IMR-90 (cell line): ENCODE data around the gene PET100. TPM values are rescaled to one million over a fixed set of nuclear protein-coding genes. Genes with fewer than 3 reads are reported as not detected.

Experiments
- ATAC-seq: fragments of 200-7000 bp; cut with Tn5 transposase; 2 replicates; pipeline ENCODE4 v1.9.1; 2020; ENCODE audit warnings: low read depth, mild to moderate bottlenecking, moderate library complexity
- BruUV-seq: library from RNA; stranded (reverse); fragments of 400-500 nt; replicated peaks from 2 replicates; lab custom pipeline; 2021; lab: Mats Ljungman, UMichigan
- CTCF ChIA-PET: fragments of 300-600 bp; formaldehyde crosslinking; extraction: SDS; loops from one replicate; lab custom pipeline; 2021; ENCODE audit warnings: antibody characterized with exemption; lab: Yijun Ruan, JAX
- POLR2A ChIA-PET: fragments of 300-600 bp; sonication (Branson Sonifier 250); formaldehyde crosslinking; loops from one replicate; lab custom pipeline; 2022; ENCODE audit warnings: antibody characterized with exemption; ENCODE audit not compliant: unreplicated experiment; lab: Charles Lee
- DNase-seq: peaks from one replicate; pipeline ENCODE4 v3.0.0; 2013
- H2AFZ ChIP-seq: replicated peaks from 2 replicates; pipeline ENCODE3; 2013; ENCODE audit warnings: low read length, mild to moderate bottlenecking; ENCODE audit not compliant: poor library complexity
- H2AK5ac ChIP-seq: 2 replicates; pipeline ENCODE4 v1.6.1; 2013; ENCODE audit warnings: low read depth, low read length, inconsistent platforms
- H2AK9ac ChIP-seq: replicated peaks from 2 replicates; pipeline ENCODE3; 2013; ENCODE audit warnings: mild to moderate bottlenecking, low read depth, low read length, moderate library complexity; ENCODE audit not compliant: poor library complexity
- H2BK120ac ChIP-seq: 2 replicates; pipeline ENCODE4 v1.6.1; 2013; ENCODE audit warnings: low read depth, low read length, inconsistent platforms
- H2BK15ac ChIP-seq: 3 replicates; pipeline ENCODE4 v1.6.1; 2013; ENCODE audit warnings: low read depth, low read length, inconsistent platforms
- H2BK20ac ChIP-seq: 2 replicates; pipeline ENCODE4 v1.6.1; 2013; ENCODE audit warnings: low read depth, mild to moderate bottlenecking, inconsistent platforms, low read length, moderate library complexity
- H2BK5ac ChIP-seq: 2 replicates; pipeline ENCODE4 v1.6.1; 2013; ENCODE audit warnings: mild to moderate bottlenecking, low read depth, low read length, inconsistent platforms; ENCODE audit not compliant: poor library complexity, severe bottlenecking
- H3K14ac ChIP-seq: replicated peaks from 2 replicates; pipeline ENCODE4 v1.6.1; 2013; ENCODE audit warnings: low read depth, low read length, inconsistent platforms
- H3K18ac ChIP-seq: 2 replicates; pipeline ENCODE4 v1.6.1; 2013; ENCODE audit warnings: low read depth, low read length, control low read depth
- H3K23ac ChIP-seq: 2 replicates; pipeline ENCODE4 v1.6.1; 2013; ENCODE audit warnings: low read depth, low read length, inconsistent platforms
- H3K27ac ChIP-seq: 2 replicates; pipeline ENCODE4 v1.5.1; 2013; ENCODE audit warnings: mild to moderate bottlenecking, control low read depth, low read length; ENCODE audit not compliant: insufficient read depth
- H3K27me3 ChIP-seq: 2 replicates; pipeline ENCODE4 v1.6.1; 2013; ENCODE audit warnings: low read length; ENCODE audit not compliant: control insufficient read depth, insufficient read depth
- H3K36me3 ChIP-seq: 2 replicates; pipeline ENCODE4 v1.6.1; 2013; ENCODE audit warnings: low read length, mixed read lengths; ENCODE audit not compliant: control insufficient read depth, insufficient read depth
- H3K4ac ChIP-seq: 2 replicates; pipeline ENCODE4 v1.6.1; 2013; ENCODE audit warnings: low read depth, low read length, inconsistent platforms
- H3K4me1 ChIP-seq: 2 replicates; pipeline ENCODE4 v1.6.1; 2013; ENCODE audit warnings: low read length, mixed read lengths; ENCODE audit not compliant: control insufficient read depth, insufficient read depth
- H3K4me2 ChIP-seq: 2 replicates; pipeline ENCODE4 v1.6.1; 2013; ENCODE audit warnings: low read depth, mild to moderate bottlenecking, control low read depth, low read length, moderate library complexity
- H3K4me3 ChIP-seq: 2 replicates; pipeline ENCODE4 v1.5.1; 2013; ENCODE audit warnings: low read depth, mild to moderate bottlenecking, control low read depth, low read length, moderate library complexity; ENCODE audit not compliant: insufficient read depth
- H3K56ac ChIP-seq: 2 replicates; pipeline ENCODE4 v1.6.1; 2013; ENCODE audit warnings: low read length, inconsistent platforms; ENCODE audit not compliant: insufficient read depth; ENCODE audit errors: extremely low read depth
- H3K79me1 ChIP-seq, 2 experiments: 2 replicates each; pipeline ENCODE4 v1.6.1; 2013; ENCODE audit warnings: low read length in 2 of 2, inconsistent platforms in 1 of 2, low read depth in 1 of 2
- H3K9ac ChIP-seq: 2 replicates; pipeline ENCODE4 v1.6.1; 2013; ENCODE audit warnings: low read depth, low read length, control low read depth
- H3K9me1 ChIP-seq: 2 replicates; pipeline ENCODE4 v1.6.1; 2013; ENCODE audit warnings: low read length, inconsistent platforms; ENCODE audit not compliant: insufficient read depth
- H3K9me3 ChIP-seq: 2 replicates; pipeline ENCODE4 v1.6.1; 2013; ENCODE audit warnings: low read length; ENCODE audit not compliant: control insufficient read depth, insufficient read depth
- H4K20me1 ChIP-seq: 2 replicates; pipeline ENCODE4 v1.6.1; 2013; ENCODE audit warnings: low read length, inconsistent platforms; ENCODE audit not compliant: insufficient read depth
- H4K5ac ChIP-seq: 2 replicates; pipeline ENCODE4 v1.6.1; 2013; ENCODE audit warnings: mild to moderate bottlenecking, low read depth, low read length, control low read depth
- H4K8ac ChIP-seq, 2 experiments: 2 replicates each; pipeline ENCODE4 v1.6.1; 2013; ENCODE audit warnings: low read depth in 2 of 2, low read length in 2 of 2, control low read depth in 1 of 2, inconsistent platforms in 1 of 2
- H4K91ac ChIP-seq: 2 replicates; pipeline ENCODE4 v1.6.1; 2013; ENCODE audit warnings: low read depth, low read length, inconsistent platforms; ENCODE audit not compliant: insufficient read depth
- CHD1 ChIP-seq: IDR thresholded peaks from 2 replicates; pipeline ENCODE4 v1.6.1; 2012; ENCODE audit warnings: low read depth, low read length, improper control_type of control experiment
- NFE2L2 ChIP-seq: fragments of 150-350 bp; IDR thresholded peaks from 2 replicates; pipeline ENCODE4 v1.6.1; 2016; ENCODE audit warnings: low read depth, mild to moderate bottlenecking, low read length
- RFX5 ChIP-seq: IDR thresholded peaks from 2 replicates; pipeline ENCODE4 v1.8.0; 2012; ENCODE audit warnings: low read depth, mild to moderate bottlenecking, low read length, moderate library complexity
- WGBS, 2 experiments: methylation state at CpG; one replicate each; pipeline versions ENCODE4 v1.1.5 to v1.1.7; 2013; ENCODE audit warnings: missing lambda C conversion rate in 2 of 2; ENCODE audit not compliant: insufficient read length in 1 of 2; ENCODE audit errors: extremely low coverage in 2 of 2; 5-methylcytosine and 5-hydroxymethylcytosine counted together
- dilution Hi-C: fragments of 300-500 bp; cut with HindIII; formaldehyde crosslinking; loops from one replicate; pipeline ENCODE4 v1.14.3; 2018; ENCODE audit warnings: low sequenced_read_pairs; ENCODE audit not compliant: unreplicated experiment
- in situ Hi-C: fragments of 300-500 bp; cut with MboI; formaldehyde crosslinking; loops from 3 replicates; pipeline ENCODE4 v1.14.3; 2019; ENCODE audit warnings: low sequenced_read_pairs, inconsistent platforms, mixed read lengths
- intact Hi-C: fragments of 100-400 bp; cut with micrococcal nuclease; formaldehyde crosslinking; loops from 2 replicates; pipeline ENCODE4 v1.10.0; 2022
- polyA plus RNA-seq, 3 experiments: library from polyadenylated mRNA; depleted of rRNA; stranded (reverse); fragments of >200 nt; gene quantifications; 2 replicates each; pipeline ENCODE4 v1.2.3, GENCODE V29; 2012; ENCODE audit warnings: low replicate concordance in 1 of 3
- total RNA-seq: library from RNA; depleted of rRNA; stranded (reverse); fragments of >200 nt; gene quantifications from 2 replicates; pipeline ENCODE4 v1.2.3, GENCODE V29; 2012

PET100 gene
- total and polyA plus RNA-seq, 2 of the 4 experiments (the other 2 are of a cell fraction), result 1.4 to 31.4 TPM

DNA sequence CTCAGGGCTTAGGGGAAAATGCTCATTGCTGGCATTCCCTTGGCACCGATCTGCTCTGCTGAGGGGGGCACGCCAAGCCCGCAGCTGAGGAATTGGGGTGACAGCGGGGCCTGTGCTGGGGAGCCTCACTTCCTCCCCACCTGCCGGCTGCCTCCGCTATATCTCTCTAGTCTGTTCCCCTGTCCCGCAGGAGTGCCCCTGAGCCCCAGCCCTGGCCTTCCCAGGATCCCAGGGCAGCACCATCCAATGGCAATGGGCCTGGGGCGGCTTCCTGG lies 16.8 kb downstream of the PET100 start:
- dilution Hi-C loops, result no loop called here
- Histone ChIP-seq H3K4ac (no peak overlapping the region), H3K9ac (no peak overlapping the region), H3K18ac (no peak overlapping the region), H3K4me1 (no peaks in the 10 kb centered on the region), H4K20me1 (no peaks in the 10 kb centered on the region), H4K8ac (no peak overlapping the region), H3K4me2 (no peak overlapping the region), H2BK20ac (no peak overlapping the region), H3K36me3 (no peaks in the 10 kb centered on the region), H2AK9ac (no peak overlapping the region), H2BK5ac (no peak overlapping the region), H3K14ac (no peak overlapping the region), H3K9me3 (no peaks in the 10 kb centered on the region), H3K27me3 (peaks cover 7% of the 10 kb centered on the region; the same call in 1 of the 2 replicates), H2AK5ac (no peak overlapping the region), H3K23ac (no peak overlapping the region), H2BK15ac (no peak overlapping the region), H3K79me1 (no peaks in the 10 kb centered on the region), H4K91ac (no peak overlapping the region), H3K27ac (no peak overlapping the region), H3K9me1 (no peaks in the 10 kb centered on the region), H3K56ac (no peak overlapping the region), H4K5ac (no peak overlapping the region), H2BK120ac (no peak overlapping the region), H3K4me3 (no peak overlapping the region), H2AFZ (no peak overlapping the region)
- DNase-seq (no peak), ATAC-seq (no peak)
- WGBS, 2 experiments, result 40% methylated on average over 1 of the region's 8 CpGs; no CpG with 5 or more reads in 1 of the 2 experiments
- ChIA-PET CTCF (no interaction called here), POLR2A (no interaction called here)
- in situ Hi-C loops, result no loop called here
- BruUV-seq, result no TSS peak
- TF ChIP-seq CHD1 (no peak), RFX5 (no peak), NFE2L2 (no peak)
- intact Hi-C loops, result no loop called here
